Sigmoid colon (tissue), 7 donors: Measurements from ENCODE around the gene PRLR. TPM values are rescaled to one million over a fixed set of nuclear protein-coding genes. Genes with fewer than 3 reads are reported as not detected.
"Not testable (repeated sequence)": the region's sequence is repeated elsewhere in the genome, so short reads cannot be mapped to it uniquely, and the experiment has no call there.

ENCODE experiments used
- DNase-seq: peaks from one replicate; pipeline ENCODE4 v3.0.0-alpha.2; 2019
- H3K27ac ChIP-seq, 4 donors: fragments of 200-600 bp; sonication (generic); one replicate each; pipeline ENCODE4 v1.5.1; 2016 to 2019; ENCODE audit warnings: mild to moderate bottlenecking in 1 of 4
- H3K27me3 ChIP-seq, 3 donors: fragments of 200-600 bp; sonication (generic); one replicate each; pipeline ENCODE4 v1.5.1; 2019; ENCODE audit warnings: mild to moderate bottlenecking in 1 of 3
- H3K36me3 ChIP-seq, 4 donors: fragments of 200-600 bp; sonication (generic); one replicate each; pipeline ENCODE4 v1.5.1; 2016 to 2019
- H3K4me1 ChIP-seq, 4 donors: fragments of 200-600 bp; sonication (generic); one replicate each; pipeline ENCODE4 v1.5.1; 2017 to 2019
- H3K4me3 ChIP-seq, 4 donors: fragments of 200-600 bp; sonication (generic); one replicate each; pipeline ENCODE4 v1.5.1; 2017 to 2019; ENCODE audit warnings: mild to moderate bottlenecking in 2 of 4, moderate library complexity in 1 of 4
- H3K9me3 ChIP-seq, 4 donors: fragments of 200-600 bp in 3 of 4; sonication (generic) in 3 of 4; one replicate each; pipeline versions ENCODE4 v1.5.1 to v1.6.1; 2013 to 2019
- EP300 ChIP-seq, 4 donors: sonication (generic); formaldehyde crosslinking; IDR thresholded peaks; one replicate each; pipeline ENCODE4 v1.6.1; 2017; ENCODE audit warnings: antibody characterized with exemption in 4 of 4
- POLR2A ChIP-seq, 2 donors: fragments of 450-650 bp; IDR thresholded peaks; one replicate each; pipeline ENCODE4 v1.6.1; 2016; ENCODE audit warnings: antibody characterized with exemption in 2 of 2, mild to moderate bottlenecking in 2 of 2, moderate library complexity in 2 of 2
- POLR2AphosphoS5 ChIP-seq, 4 donors: sonication (generic); formaldehyde crosslinking; IDR thresholded peaks; one replicate each; pipeline ENCODE4 v1.6.1; 2017; ENCODE audit warnings: antibody characterized with exemption in 4 of 4
- WGBS, 2 donors: extraction: QIAGEN DNeasy Blood & Tissue Kit; methylation state at CpG; one replicate each; pipeline ENCODE4 v1.1.7; 2013; 5-methylcytosine and 5-hydroxymethylcytosine counted together
- intact Hi-C: fragments of 100-400 bp; cut with DNase I; formaldehyde crosslinking; loops from one replicate; pipeline ENCODE4 v1.15.1; 2023
- polyA plus RNA-seq, 3 donors: library from polyadenylated mRNA; stranded (reverse); fragments of 200-250 nt; gene quantifications; one replicate each; pipeline ENCODE4 v1.2.3, GENCODE V29; 2013
- total RNA-seq, 4 donors: library from RNA; depleted of rRNA; stranded (reverse); fragments of >200 nt; gene quantifications; one replicate each; pipeline ENCODE4 v1.1.0, GENCODE V29; 2016
- TF ChIP-seq, protein P1 (sequence below), 4 experiments: fragments of 450-650 bp in 3 of 4; fragments of 200-600 bp in 1 of 4; IDR thresholded peaks; one replicate each; pipeline ENCODE4 v1.5.1; 2016 to 2019; ENCODE audit warnings: antibody characterized with exemption in 4 of 4, mild to moderate bottlenecking in 3 of 4, moderate library complexity in 2 of 4
- donor health status: healthy with polysubstance abuse.
- donor health status: Bipolar disorder and iron deficiency.
- donor health status: healthy.

PRLR gene
- total and polyA plus RNA-seq, 7 donors, result 0.60 to 1.9 (median 0.95) TPM

- DNase-seq, result no peak
- Histone ChIP-seq H3K4me3 (no peak overlapping the region), H3K36me3 (no peaks in the 10 kb centered on the region), H3K9me3 (no peaks in the 10 kb centered on the region), H3K27me3 (no peaks in the 10 kb centered on the region), H3K27ac (no peak overlapping the region), H3K4me1 (no peaks in the 10 kb centered on the region)
- intact Hi-C loops, result no loop called here
- WGBS, 2 donors, result 87 to 90% methylated on average over 2 of the region's 2 CpGs
- TF ChIP-seq POLR2A (IDR thresholded peaks at IDR 0.05), result no peak
- no peak for TF ChIP-seq EP300 (IDR thresholded peaks at IDR 0.05)
- TF ChIP-seq, protein P1, sequence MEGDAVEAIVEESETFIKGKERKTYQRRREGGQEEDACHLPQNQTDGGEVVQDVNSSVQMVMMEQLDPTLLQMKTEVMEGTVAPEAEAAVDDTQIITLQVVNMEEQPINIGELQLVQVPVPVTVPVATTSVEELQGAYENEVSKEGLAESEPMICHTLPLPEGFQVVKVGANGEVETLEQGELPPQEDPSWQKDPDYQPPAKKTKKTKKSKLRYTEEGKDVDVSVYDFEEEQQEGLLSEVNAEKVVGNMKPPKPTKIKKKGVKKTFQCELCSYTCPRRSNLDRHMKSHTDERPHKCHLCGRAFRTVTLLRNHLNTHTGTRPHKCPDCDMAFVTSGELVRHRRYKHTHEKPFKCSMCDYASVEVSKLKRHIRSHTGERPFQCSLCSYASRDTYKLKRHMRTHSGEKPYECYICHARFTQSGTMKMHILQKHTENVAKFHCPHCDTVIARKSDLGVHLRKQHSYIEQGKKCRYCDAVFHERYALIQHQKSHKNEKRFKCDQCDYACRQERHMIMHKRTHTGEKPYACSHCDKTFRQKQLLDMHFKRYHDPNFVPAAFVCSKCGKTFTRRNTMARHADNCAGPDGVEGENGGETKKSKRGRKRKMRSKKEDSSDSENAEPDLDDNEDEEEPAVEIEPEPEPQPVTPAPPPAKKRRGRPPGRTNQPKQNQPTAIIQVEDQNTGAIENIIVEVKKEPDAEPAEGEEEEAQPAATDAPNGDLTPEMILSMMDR (IDR thresholded peaks at IDR 0.05), result no peak
- TF ChIP-seq POLR2AphosphoS5 (IDR thresholded peaks at IDR 0.05), result no peak
These were observed 191.4 kb downstream of the PRLR start for GRCh38 chr5:35038891-35039290.

GRCh38 chr5:35036536-35036935 lies 193.8 kb downstream of the PRLR start:
- Histone ChIP-seq H3K4me3 (no peak overlapping the region), H3K27me3 (no peaks in the 10 kb centered on the region), H3K9me3 (no peaks in the 10 kb centered on the region), H3K36me3 (no peaks in the 10 kb centered on the region), H3K27ac (no peak overlapping the region), H3K4me1 (no peaks in the 10 kb centered on the region)
- 87 to 90% methylated on average over 4 of the region's 4 CpGs for WGBS, 2 donors
- DNase-seq, result no peak
- intact Hi-C loops, result no loop called here
- no peak for TF ChIP-seq EP300 (IDR thresholded peaks at IDR 0.05)
- TF ChIP-seq, protein P1 (IDR thresholded peaks at IDR 0.05), result no peak
- TF ChIP-seq POLR2AphosphoS5 (IDR thresholded peaks at IDR 0.05), result no peak
- TF ChIP-seq POLR2A (IDR thresholded peaks at IDR 0.05), result no peak

DNA sequence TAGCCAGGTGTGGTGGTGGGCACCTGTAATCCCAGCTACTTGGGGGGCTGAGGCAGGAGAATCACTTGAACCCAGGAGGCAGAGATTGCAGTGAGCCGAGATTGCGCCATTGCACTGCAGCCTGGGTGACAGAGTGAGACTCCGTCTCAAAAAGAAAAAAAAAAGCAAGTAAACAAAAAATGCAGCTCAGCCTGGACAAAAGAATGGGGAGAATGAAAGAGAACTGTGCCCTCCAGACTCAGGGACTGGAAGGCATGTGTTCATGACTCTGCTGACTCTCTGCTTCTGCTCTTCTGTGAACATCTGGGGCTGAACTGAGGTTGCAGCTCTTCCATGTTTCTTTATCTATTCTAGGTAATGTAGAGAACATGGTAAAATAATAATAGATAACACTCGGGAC lies 194.4 kb downstream of the PRLR start:
- intact Hi-C loops, H3K27ac ChIP-seq, H3K4me3 ChIP-seq, DNase-seq, H3K27me3 ChIP-seq, H3K4me1 ChIP-seq, H3K36me3 ChIP-seq, H3K9me3 ChIP-seq: not testable (repeated sequence)
- WGBS, 2 donors, result 80 to 84% methylated on average over 4 of the region's 4 CpGs

- TF ChIP-seq, protein P1 (IDR thresholded peaks at IDR 0.05), result no peak
- TF ChIP-seq POLR2A (IDR thresholded peaks at IDR 0.05) (no peak), POLR2AphosphoS5 (IDR thresholded peaks at IDR 0.05) (no peak), EP300 (IDR thresholded peaks at IDR 0.05) (no peak)
- Histone ChIP-seq H3K27me3 (no peaks in the 10 kb centered on the region), H3K9me3 (no peaks in the 10 kb centered on the region), H3K4me3 (no peak overlapping the region), H3K27ac (no peak overlapping the region), H3K4me1 (no peaks in the 10 kb centered on the region), H3K36me3 (no peaks in the 10 kb centered on the region)
- no peak for DNase-seq
- intact Hi-C loops, result no loop called here
- WGBS, 2 donors, result 66 to 81% methylated on average over 3 of the region's 3 CpGs
These were observed 195.0 kb downstream of the PRLR start for GRCh38 chr5:35035271-35035670.

DNA sequence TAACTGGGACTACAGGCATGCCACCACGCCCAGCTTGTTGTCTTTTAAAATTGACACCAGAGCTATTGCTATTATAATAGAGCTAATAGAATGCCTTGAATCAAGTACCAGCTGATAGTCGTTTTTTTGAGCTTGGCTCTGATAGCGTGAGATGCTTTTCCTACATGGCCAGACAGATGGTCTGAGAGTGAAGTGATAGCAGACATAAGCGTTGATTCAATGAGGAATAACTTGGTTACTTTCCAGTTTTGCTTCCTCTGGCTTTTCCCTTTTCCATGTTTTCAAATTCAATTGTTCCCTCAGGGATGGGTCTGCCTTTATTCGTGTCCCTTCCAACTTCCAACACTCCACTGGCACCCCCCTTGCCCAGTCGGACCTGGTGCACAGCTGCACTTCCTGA lies 197.9 kb downstream of the PRLR start:
- no peak for TF ChIP-seq EP300 (IDR thresholded peaks at IDR 0.05)
- TF ChIP-seq POLR2A (IDR thresholded peaks at IDR 0.05), result no peak
- TF ChIP-seq POLR2AphosphoS5 (IDR thresholded peaks at IDR 0.05), result no peak
- TF ChIP-seq, protein P1 (IDR thresholded peaks at IDR 0.05), result no peak
- no peaks in the 10 kb centered on the region for H3K27me3 ChIP-seq
- H3K36me3 ChIP-seq, result no peaks in the 10 kb centered on the region
- DNase-seq, result no peak
- intact Hi-C loops, result no loop called here
- no peak overlapping the region for H3K4me3 ChIP-seq
- no peaks in the 10 kb centered on the region for H3K9me3 ChIP-seq
- no peak overlapping the region for H3K27ac ChIP-seq
- H3K4me1 ChIP-seq, result no peaks in the 10 kb centered on the region
- 69 to 80% methylated on average over 6 of the region's 6 CpGs for WGBS, 2 donors
